KMS-11 (cell line): Measurements from ENCODE around the gene ADGRV1.
"Not testable (repeated sequence)": the region's sequence is repeated elsewhere in the genome, so short reads cannot be mapped to it uniquely, and the experiment has no call there.

Source experiments
- H2AFZ ChIP-seq: fragments of 200-600 bp; sonication (generic); 2 replicates; pipeline ENCODE4 v1.6.1; 2016; ENCODE audit warnings: antibody characterized with exemption, mixed run types, low read depth
- H3K27ac ChIP-seq: fragments of 200-600 bp; sonication (generic); 2 replicates; pipeline ENCODE4 v1.6.1; 2016; ENCODE audit warnings: mild to moderate bottlenecking, mixed run types
- H3K27me3 ChIP-seq: fragments of 200-600 bp; sonication (generic); 2 replicates; pipeline ENCODE4 v1.6.1; 2017; ENCODE audit warnings: mild to moderate bottlenecking, low read depth, mixed run types, moderate library complexity; ENCODE audit not compliant: insufficient read depth
- H3K36me3 ChIP-seq: fragments of 200-600 bp; sonication (generic); 2 replicates; pipeline ENCODE4 v1.6.1; 2017; ENCODE audit warnings: mild to moderate bottlenecking, mixed run types; ENCODE audit not compliant: insufficient read depth
- H3K4me1 ChIP-seq: fragments of 200-600 bp; sonication (generic); 2 replicates; pipeline ENCODE4 v1.6.1; 2016; ENCODE audit warnings: mild to moderate bottlenecking, low read depth, mixed run types; ENCODE audit not compliant: poor library complexity, severe bottlenecking
- H3K4me2 ChIP-seq: fragments of 200-600 bp; sonication (generic); 2 replicates; pipeline ENCODE4 v1.7.0; 2016; ENCODE audit warnings: mild to moderate bottlenecking, mixed run types
- H3K4me3 ChIP-seq: fragments of 200-600 bp; sonication (generic); IDR thresholded peaks from 2 replicates; pipeline ENCODE4 v1.6.1; 2017; ENCODE audit warnings: low read depth, low read length, mixed read lengths; ENCODE audit not compliant: insufficient read depth
- H3K79me2 ChIP-seq: fragments of 200-600 bp; sonication (generic); 2 replicates; pipeline ENCODE4 v1.6.1; 2016; ENCODE audit warnings: low read depth, mixed run types; ENCODE audit not compliant: insufficient read depth
- H3K9ac ChIP-seq: fragments of 200-600 bp; sonication (generic); 2 replicates; pipeline ENCODE4 v1.6.1; 2016; ENCODE audit warnings: mild to moderate bottlenecking, mixed run types
- H4K20me1 ChIP-seq: fragments of 200-600 bp; sonication (generic); 2 replicates; pipeline ENCODE4 v1.6.1; 2016; ENCODE audit warnings: mild to moderate bottlenecking, mixed run types; ENCODE audit not compliant: insufficient read depth
- TF ChIP-seq, protein P1 (sequence below): fragments of 200-600 bp; sonication (generic); conservative IDR thresholded peaks from 2 replicates; pipeline ENCODE4 v1.6.1; 2017; ENCODE audit warnings: low read depth, mild to moderate bottlenecking, antibody characterized with exemption, low read length, moderate library complexity, mixed read lengths

Gene ADGRV1

DNA sequence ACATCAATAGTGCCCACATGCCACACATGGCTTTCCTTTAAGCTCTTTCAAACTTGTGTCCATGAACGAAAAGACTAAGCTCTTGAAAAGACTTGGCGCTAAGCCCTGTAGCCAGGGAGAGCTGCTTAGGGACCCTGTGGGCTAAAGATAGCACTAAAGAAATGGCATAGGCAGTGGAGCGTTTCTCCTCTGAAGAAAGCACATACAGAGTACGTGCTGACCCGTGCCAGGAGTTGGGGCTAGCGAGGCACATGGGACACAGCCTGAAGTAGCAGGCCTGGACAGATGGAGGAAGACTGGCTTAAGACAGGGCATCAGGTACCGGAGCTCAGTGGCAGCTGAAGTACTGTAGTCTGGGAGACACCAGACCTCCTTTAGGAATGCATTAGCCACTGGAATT lies 39.7 kb downstream of the ADGRV1 start:
- Histone ChIP-seq H3K4me1 (peaks cover 16% of the 10 kb centered on the region), H3K9ac (no peak overlapping the region), H3K27me3 (no peaks in the 10 kb centered on the region), H3K36me3 (no peaks in the 10 kb centered on the region), H4K20me1 (no peaks in the 10 kb centered on the region), H2AFZ (no peak overlapping the region), H3K4me2 (no peak overlapping the region), H3K27ac (no peak overlapping the region), H3K79me2 (no peaks in the 10 kb centered on the region), H3K4me3 (no peak overlapping the region)
- TF ChIP-seq, protein P1, sequence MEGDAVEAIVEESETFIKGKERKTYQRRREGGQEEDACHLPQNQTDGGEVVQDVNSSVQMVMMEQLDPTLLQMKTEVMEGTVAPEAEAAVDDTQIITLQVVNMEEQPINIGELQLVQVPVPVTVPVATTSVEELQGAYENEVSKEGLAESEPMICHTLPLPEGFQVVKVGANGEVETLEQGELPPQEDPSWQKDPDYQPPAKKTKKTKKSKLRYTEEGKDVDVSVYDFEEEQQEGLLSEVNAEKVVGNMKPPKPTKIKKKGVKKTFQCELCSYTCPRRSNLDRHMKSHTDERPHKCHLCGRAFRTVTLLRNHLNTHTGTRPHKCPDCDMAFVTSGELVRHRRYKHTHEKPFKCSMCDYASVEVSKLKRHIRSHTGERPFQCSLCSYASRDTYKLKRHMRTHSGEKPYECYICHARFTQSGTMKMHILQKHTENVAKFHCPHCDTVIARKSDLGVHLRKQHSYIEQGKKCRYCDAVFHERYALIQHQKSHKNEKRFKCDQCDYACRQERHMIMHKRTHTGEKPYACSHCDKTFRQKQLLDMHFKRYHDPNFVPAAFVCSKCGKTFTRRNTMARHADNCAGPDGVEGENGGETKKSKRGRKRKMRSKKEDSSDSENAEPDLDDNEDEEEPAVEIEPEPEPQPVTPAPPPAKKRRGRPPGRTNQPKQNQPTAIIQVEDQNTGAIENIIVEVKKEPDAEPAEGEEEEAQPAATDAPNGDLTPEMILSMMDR = no peak

DNA sequence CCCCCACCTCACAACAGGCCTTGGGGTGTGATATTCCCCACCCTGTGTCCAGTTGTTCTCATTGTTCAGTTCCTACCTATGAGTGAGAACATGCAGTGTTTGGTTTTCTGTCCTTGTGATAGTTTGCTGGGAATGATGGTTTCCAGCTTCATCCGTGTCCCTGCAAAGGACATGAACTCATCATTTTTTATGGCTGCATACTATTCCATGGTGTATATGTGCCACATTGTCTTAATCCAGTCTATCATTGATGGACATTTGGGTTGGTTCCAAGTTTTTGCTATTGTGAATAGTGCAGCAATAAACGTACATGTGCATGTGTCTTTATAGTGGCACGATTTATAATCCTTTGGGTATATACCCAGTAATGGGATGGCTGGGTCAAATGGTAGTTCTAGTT lies 41.7 kb downstream of the ADGRV1 start:
- H2AFZ ChIP-seq, H3K79me2 ChIP-seq, H4K20me1 ChIP-seq, H3K36me3 ChIP-seq, H3K27me3 ChIP-seq, H3K9ac ChIP-seq, H3K4me2 ChIP-seq, H3K27ac ChIP-seq, H3K4me3 ChIP-seq: not testable (repeated sequence)
- H3K4me1 ChIP-seq = peaks cover 25% of the 10 kb centered on the region

DNA sequence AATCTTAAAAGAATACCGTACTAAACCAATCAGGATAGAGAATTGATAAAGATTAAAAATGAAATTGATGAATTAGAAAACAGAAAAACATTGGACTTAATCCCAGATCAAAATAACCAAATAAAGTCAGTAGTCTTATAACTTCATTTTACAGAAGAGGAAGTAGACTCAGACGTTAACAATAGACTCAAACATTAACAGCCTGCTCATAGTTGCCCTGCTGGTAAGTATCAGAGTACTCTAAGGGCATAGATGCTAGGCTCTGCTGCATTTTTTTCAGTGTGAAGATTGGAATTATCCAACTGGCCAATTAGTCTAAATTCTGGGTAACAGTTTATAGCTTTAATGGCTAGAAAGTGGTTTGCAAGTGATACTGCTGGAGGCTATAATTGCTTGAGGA lies 42.9 kb downstream of the ADGRV1 start:
- TF ChIP-seq, protein P1 = no peak
- Histone ChIP-seq H4K20me1 (no peaks in the 10 kb centered on the region), H3K27ac (no peak overlapping the region), H3K27me3 (no peaks in the 10 kb centered on the region), H3K79me2 (no peaks in the 10 kb centered on the region), H3K9ac (no peak overlapping the region), H2AFZ (no peak overlapping the region), H3K4me2 (no peak overlapping the region), H3K4me3 (no peak overlapping the region), H3K36me3 (no peaks in the 10 kb centered on the region), H3K4me1 (peaks cover 25% of the 10 kb centered on the region)

DNA sequence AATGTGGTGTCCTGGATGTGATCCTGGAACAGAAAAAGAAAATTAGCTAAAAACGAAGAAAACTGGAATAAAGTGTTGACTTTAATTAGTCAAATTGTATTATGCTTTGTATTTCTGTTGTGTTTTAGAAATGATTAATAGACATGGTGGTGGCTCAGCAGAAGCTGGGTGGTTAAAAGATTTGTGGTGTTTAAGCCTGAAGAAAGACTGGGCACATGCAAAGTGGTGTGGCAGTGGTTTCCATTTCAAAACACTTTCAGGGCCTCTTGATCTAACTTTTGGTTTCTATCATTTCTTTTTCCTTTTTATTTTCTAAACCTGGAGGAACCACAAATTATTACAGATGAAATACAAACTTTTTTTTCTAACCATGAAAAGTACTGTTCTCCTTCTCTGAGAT lies 44.1 kb downstream of the ADGRV1 start:
- Histone ChIP-seq H3K36me3 (no peaks in the 10 kb centered on the region), H3K27ac (no peak overlapping the region), H3K4me3 (no peak overlapping the region), H3K4me2 (peak overlapping the region; percentile 8; the same call in 1 of the 2 replicates), H3K4me1 (peaks cover 25% of the 10 kb centered on the region), H3K27me3 (no peaks in the 10 kb centered on the region), H3K79me2 (no peaks in the 10 kb centered on the region), H2AFZ (no peak overlapping the region), H3K9ac (no peak overlapping the region), H4K20me1 (no peaks in the 10 kb centered on the region)
- TF ChIP-seq, protein P1 = no peak

DNA sequence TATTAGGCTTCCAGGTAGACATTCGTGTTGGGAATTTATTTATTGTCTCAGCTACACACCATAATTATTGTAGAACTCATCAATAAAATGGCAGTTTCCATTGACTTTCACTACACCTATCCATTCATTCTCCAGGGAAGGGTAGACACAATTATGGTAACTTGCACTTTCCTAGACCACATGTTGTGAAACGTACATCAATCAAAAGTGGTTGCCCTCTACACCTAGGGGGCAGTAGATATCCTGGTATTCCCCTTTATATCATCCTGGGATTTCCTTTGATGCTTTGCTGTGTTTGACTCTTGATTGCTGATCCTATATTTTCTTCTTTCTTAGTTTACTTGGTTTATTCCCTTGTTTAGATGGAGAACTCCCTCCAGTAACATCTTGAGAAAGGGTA lies 47.9 kb downstream of the ADGRV1 start:
- H3K27ac ChIP-seq = no peak overlapping the region
- no peaks in the 10 kb centered on the region for H4K20me1 ChIP-seq
- no peak overlapping the region for H3K9ac ChIP-seq
- no peaks in the 10 kb centered on the region for H3K79me2 ChIP-seq
- H2AFZ ChIP-seq = no peak overlapping the region
- TF ChIP-seq, protein P1 = no peak; the same call in none of the 2 replicates
- H3K27me3 ChIP-seq = no peaks in the 10 kb centered on the region
- H3K4me2 ChIP-seq = no peak overlapping the region
- peaks cover 25% of the 10 kb centered on the region for H3K4me1 ChIP-seq
- H3K4me3 ChIP-seq = no peak overlapping the region
- no peaks in the 10 kb centered on the region for H3K36me3 ChIP-seq
